Activated B cell treated with CpG ODN at 0.5 μM for 24 hours (primary cell): ENCODE results near the gene ADCY2. TPM values are rescaled to one million over a fixed set of nuclear protein-coding genes. Genes with fewer than 3 reads are reported as not detected.

ENCODE experiments used
- ATAC-seq: fragments of 200-7000 bp; cut with Tn5 transposase; one replicate; pipeline ENCODE4 v1.10.0; 2021; ENCODE audit warnings: low read depth, mild to moderate bottlenecking, moderate library complexity
- CTCF ChIA-PET: fragments of 350-600 bp; sonication (Branson Sonifier 250); formaldehyde crosslinking; loops from one replicate; lab custom pipeline; 2021; ENCODE audit warnings: antibody characterized with exemption; lab: Charles Lee
- POLR2A ChIA-PET: fragments of 350-600 bp; sonication (Branson Sonifier 250); formaldehyde crosslinking; loops from one replicate; lab custom pipeline; 2021; ENCODE audit warnings: antibody characterized with exemption; lab: Charles Lee
- DNase-seq: peaks from one replicate; pipeline ENCODE4 v3.0.0; 2022
- H3K27ac Mint-ChIP-seq: one replicate; pipeline ENCODE4 v1.8.0; 2020; ENCODE audit warnings: mixed read lengths
- H3K27me3 Mint-ChIP-seq: one replicate; pipeline ENCODE4 v1.8.0; 2021; ENCODE audit warnings: mixed read lengths
- H3K36me3 Mint-ChIP-seq: one replicate; pipeline ENCODE4 v1.8.0; 2021; ENCODE audit warnings: low read depth, mixed read lengths
- H3K4me1 Mint-ChIP-seq: one replicate; pipeline ENCODE4 v1.8.0; 2021; ENCODE audit warnings: mixed read lengths
- H3K4me3 Mint-ChIP-seq: one replicate; pipeline ENCODE4 v1.8.0; 2020; ENCODE audit warnings: mild to moderate bottlenecking, mixed read lengths
- H3K9me3 Mint-ChIP-seq: one replicate; pipeline ENCODE4 v1.8.0; 2020; ENCODE audit warnings: mixed read lengths
- CTCF ChIP-seq: fragments of 200-600 bp; IDR thresholded peaks from one replicate; pipeline ENCODE4 v1.8.0; 2022; ENCODE audit warnings: antibody characterized with exemption, mild to moderate bottlenecking
- intact Hi-C: fragments of 100-400 bp; cut with micrococcal nuclease; formaldehyde crosslinking; loops from one replicate; pipeline ENCODE4 v1.15.1; 2024
- total RNA-seq: library from RNA; stranded (reverse); gene quantifications from 2 replicates; pipeline ENCODE4 v1.2.3, GENCODE V29; 2022

Gene ADCY2
- total RNA-seq, 1 donor from 2014 or later: not detected

DNA sequence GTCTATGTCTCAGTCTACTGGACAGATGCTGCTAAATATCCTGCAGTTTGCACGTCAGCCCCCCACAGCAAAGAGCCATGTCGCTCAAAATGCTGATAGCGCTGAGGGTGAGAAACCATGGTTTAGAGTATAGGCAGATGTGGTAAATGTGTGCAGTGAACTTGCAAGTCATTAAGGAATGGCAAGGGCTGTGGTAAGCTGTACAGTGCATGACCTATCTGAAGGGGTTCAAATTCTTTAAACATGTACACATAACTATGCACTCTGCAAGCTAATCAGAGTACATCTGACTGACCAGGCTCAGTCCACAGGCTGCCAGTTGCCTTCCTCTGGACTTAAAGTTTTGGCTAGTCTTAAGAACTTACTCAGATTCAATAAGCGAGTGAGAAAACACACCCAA lies 284.3 kb downstream of the ADCY2 start:
- no peaks in the 10 kb centered on the region for H3K36me3 Mint-ChIP-seq
- no peak overlapping the region for H3K4me3 Mint-ChIP-seq
- ChIA-PET CTCF (no interaction called here), POLR2A (no interaction called here)
- TF ChIP-seq CTCF: no peak
- H3K9me3 Mint-ChIP-seq: no peaks in the 10 kb centered on the region
- no peaks in the 10 kb centered on the region for H3K4me1 Mint-ChIP-seq
- H3K27ac Mint-ChIP-seq: no peak overlapping the region
- H3K27me3 Mint-ChIP-seq: peaks cover 1% of the 10 kb centered on the region
- intact Hi-C loops: no loop called here
- DNase-seq (no peak), ATAC-seq (no peak)

- ATAC-seq (no peak), DNase-seq (no peak)
- Mint-ChIP-seq H3K9me3 (no peaks in the 10 kb centered on the region), H3K27ac (no peak overlapping the region), H3K36me3 (no peaks in the 10 kb centered on the region), H3K4me3 (no peak overlapping the region), H3K4me1 (no peaks in the 10 kb centered on the region), H3K27me3 (peaks cover 1% of the 10 kb centered on the region)
- CTCF ChIA-PET: no interaction called here
- POLR2A ChIA-PET: no interaction called here
- intact Hi-C loops: no loop called here
- no peak for TF ChIP-seq CTCF
These were observed 286.4 kb downstream of the ADCY2 start for GRCh38 chr5:7682379-7682778.

DNA sequence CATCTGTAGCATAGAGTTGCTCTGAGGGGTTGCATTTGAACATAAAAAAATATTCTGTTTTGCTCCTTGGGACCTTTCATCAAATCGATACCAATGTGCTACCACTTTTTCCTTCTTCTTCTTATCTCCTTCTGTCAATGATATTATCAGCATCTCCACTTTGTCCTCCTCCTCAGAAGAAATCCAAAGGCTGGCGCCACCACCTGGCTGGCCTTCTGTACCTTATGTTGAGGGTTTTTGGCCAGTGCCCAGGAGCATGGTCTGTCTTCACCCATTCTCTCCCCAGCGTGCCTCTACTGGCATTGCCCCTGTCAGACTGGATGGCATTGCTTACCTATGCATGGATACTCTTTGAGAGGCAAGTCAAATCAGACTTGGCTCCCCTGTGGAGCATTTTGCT lies 287.8 kb downstream of the ADCY2 start:
- intact Hi-C loops: no loop called here
- Mint-ChIP-seq H3K9me3 (no peaks in the 10 kb centered on the region), H3K27ac (no peak overlapping the region), H3K27me3 (peaks cover 1% of the 10 kb centered on the region), H3K4me1 (no peaks in the 10 kb centered on the region), H3K4me3 (no peak overlapping the region), H3K36me3 (no peaks in the 10 kb centered on the region)
- ChIA-PET POLR2A (no interaction called here), CTCF (no interaction called here)
- no peak for TF ChIP-seq CTCF
- DNase-seq (no peak), ATAC-seq (no peak)

- H3K4me1 Mint-ChIP-seq: no peaks in the 10 kb centered on the region
- no peaks in the 10 kb centered on the region for H3K9me3 Mint-ChIP-seq
- no peak overlapping the region for H3K4me3 Mint-ChIP-seq
- H3K36me3 Mint-ChIP-seq: no peaks in the 10 kb centered on the region
- POLR2A ChIA-PET: no interaction called here
- no peak for TF ChIP-seq CTCF
- DNase-seq (no peak), ATAC-seq (no peak)
- no peak overlapping the region for H3K27ac Mint-ChIP-seq
- intact Hi-C loops: no loop called here
- H3K27me3 Mint-ChIP-seq: peaks cover 1% of the 10 kb centered on the region
- CTCF ChIA-PET: no interaction called here
These were observed 288.9 kb downstream of the ADCY2 start for GRCh38 chr5:7684826-7685225.

DNA sequence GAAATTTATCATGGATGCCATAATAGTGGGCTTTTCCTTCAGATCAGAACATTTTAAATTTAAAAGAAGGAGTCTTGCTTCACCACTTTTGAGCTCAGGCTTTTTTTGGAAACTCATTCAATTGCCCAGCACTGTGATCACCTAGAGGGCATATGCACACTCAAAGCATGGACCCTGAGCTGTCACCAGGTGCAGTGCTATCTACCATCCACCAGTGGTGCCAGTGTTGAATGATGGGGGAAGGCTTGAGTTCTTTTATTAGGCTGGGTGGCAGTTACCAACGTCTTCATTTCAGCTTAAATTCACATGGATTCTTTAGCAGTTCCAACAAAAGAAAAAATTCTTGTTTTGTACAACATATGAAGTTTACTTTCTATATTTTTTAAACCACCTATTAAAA lies 290.9 kb downstream of the ADCY2 start:
- H3K4me1 Mint-ChIP-seq: no peaks in the 10 kb centered on the region
- ChIA-PET CTCF (no interaction called here), POLR2A (no interaction called here)
- ATAC-seq (no peak), DNase-seq (no peak)
- intact Hi-C loops: no loop called here
- H3K36me3 Mint-ChIP-seq: no peaks in the 10 kb centered on the region
- no peaks in the 10 kb centered on the region for H3K9me3 Mint-ChIP-seq
- H3K4me3 Mint-ChIP-seq: no peak overlapping the region
- no peak for TF ChIP-seq CTCF
- H3K27me3 Mint-ChIP-seq: peaks cover 1% of the 10 kb centered on the region
- H3K27ac Mint-ChIP-seq: no peak overlapping the region
